NCI-H187 (cell line): ENCODE data around the gene SIRPB2.
A peak's percentile ranks its signal among the peaks of the same experiment; 100 is the strongest.

Experiments used
- DNase-seq, 2 experiments: peaks; one replicate each; lab custom pipeline; 2025; lab: John Stamatoyannopoulos, UW

The SIRPB2 gene

DNA sequence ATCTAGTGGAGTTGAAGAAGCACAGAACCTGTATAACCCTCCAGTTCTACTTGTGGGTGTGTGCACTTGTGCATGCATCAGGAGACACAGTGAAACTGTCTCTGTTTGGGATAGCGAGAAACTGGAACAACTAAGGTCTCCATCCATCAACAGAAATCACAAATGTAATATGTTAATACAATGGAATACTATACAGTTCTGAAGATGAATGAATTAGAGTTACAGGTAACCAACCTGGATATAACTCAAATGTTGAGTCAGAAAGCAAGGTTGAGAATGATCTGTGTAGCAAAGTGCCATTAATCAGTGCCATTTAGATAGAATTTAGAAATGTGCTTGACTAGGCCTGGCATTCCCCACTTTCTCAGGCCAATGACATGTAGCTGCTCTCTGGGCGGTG lies 20.0 kb downstream of the SIRPB2 start:
- DNase-seq = no peak

DNA sequence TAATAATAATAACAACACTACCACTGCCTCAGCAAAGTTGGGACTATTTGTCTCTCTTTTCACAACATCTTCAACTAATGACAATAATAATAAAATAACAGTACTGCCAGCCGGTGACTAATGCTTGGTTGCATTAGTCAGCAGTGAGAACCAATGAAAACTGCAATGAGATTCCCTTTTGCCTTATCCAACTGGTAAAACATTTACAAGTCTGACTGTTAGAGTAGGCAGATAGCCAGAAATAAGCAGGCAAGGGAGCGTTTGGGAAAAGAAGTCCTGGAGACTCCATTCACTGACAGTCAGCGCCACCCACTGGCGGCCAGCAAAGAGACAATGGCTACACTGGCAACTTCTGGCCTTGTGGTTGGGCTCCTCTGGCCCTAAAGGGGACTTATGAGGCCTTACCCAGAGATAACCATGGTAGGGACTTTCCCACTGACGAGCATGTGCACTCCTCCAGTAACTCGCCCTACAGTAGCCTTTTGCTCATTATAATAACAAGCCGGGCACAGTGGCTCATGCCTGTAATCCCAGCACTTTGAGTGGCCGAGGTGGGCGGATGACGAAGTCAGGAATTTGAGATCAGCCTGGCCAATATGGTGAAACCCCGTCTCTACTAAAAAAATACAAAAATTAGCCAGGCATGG lies 21.2 kb downstream of the SIRPB2 start:
- peak; percentile 23 to 40 for DNase-seq

DNA sequence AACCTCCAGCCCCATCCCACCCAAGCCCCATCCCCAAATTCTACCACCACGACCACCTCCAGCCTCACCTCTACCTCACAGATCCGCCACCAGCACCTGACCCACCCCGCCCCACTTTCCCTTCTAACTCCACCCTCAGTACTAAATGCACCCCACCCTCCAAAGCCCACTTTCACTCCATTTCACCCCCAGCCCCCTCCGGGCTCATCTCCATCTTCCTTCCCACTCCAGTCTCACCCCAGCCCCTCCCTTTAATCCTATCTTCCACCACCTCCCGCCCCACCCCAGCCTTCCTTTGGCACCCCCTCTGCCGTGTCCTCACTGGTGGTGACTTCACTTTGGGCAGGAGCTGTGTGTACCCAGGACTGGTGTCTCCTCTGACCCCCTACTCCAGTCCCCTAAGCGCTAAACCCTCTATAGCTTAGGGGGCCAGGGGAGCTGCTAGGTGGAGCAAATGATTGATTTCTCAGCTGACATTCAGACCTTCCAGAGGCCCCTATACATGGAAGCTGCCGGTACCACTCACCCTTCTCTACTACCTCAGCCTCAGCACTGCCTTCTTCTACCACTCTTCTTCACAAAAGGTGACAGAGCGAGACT lies 21.8 kb downstream of the SIRPB2 start:
- DNase-seq = no peak

DNA sequence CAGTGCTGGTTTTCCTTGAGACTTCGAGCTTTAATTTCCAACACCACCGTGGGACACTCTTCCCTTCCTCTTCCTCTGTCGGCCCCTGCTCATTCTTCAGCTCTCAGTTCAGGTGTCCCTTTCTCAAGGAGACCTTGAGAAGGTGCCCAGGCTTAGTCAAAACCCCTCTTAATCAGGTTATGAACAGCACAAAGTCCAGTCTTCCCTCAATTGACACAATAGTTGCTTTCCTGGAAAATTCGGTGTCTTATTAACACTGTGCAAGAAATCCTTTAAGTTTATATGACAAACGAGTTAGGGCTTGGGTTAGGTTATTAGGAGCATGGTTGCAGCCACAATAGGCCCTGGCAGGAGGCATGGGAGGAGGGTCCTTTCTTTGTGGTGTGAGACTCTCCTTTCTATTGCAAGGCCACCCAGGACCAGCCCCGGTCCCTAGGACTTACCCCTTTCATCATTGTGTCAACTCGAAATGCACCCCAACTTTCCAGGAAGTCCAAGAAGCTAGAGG lies 23.0 kb downstream of the SIRPB2 start:
- no peak for DNase-seq

- no peak for DNase-seq
Observed at GRCh38 chr20:1467355-1468116, 23.7 kb downstream of the SIRPB2 start.

DNA sequence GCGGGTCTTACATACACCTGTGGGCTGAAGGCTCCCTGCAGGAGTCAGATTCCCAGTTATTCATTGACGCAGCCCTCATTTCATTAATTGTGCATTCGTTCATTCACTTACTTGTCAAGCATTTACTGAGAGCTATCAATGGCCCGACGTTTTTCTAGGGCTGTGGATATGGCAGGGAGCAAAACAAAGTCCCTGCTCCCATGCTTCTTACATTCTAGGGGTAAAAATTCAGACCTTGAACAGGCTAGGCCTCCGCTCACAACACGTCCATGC lies 24.2 kb downstream of the SIRPB2 start:
- DNase-seq = no peak

DNA sequence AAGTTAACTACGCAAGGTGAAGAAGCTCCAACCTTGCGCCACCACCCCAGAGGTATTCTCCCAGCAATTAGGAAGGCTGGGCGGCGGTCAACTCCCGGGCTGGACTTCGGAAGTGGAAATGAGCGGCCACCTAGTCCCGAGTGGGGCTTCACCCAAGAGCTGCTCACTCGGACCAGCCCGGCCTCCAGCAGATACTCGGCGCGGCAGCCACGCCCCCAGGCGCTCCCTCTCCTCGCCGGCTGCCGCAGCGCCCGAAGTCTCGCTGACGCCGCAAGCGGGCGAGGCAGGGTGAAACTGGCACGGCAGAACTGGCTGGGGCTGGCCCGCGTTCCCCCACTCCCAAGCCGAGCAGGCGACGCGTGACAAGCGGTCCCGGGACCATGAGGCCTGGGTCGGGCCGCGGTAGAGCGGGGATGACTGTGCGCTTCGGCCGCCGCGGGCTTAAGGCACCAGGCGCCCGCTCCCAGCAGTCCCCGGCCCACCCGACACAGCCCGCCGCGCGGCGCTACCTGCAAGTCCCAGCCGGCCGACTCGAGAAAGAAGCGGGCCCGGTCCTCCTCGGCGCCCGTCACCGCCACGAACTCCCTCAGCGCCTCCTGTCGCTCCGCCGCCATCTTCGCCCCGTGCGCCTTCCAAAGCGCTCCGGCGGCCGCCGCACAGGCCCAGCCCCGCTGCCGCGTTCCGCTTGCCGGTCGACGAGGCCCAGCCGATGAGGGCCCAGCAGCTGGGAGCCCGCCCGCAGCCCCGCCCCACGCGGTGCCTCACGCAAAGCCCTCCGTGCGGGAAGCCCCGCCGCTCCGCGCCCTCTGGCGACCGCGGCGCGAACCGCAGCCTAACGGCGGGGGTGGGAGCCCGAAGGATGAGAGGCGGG lies 24.8 kb downstream of the SIRPB2 start, which contains the start of gene NSFL1C:
Gene NSFL1C, minus strand, starts transcription at position 639 of the 871 bp plus-strand sequence. Its CDS starts 25 bp downstream, at position 614.
- peak; percentile 91 to 95 for DNase-seq

DNA sequence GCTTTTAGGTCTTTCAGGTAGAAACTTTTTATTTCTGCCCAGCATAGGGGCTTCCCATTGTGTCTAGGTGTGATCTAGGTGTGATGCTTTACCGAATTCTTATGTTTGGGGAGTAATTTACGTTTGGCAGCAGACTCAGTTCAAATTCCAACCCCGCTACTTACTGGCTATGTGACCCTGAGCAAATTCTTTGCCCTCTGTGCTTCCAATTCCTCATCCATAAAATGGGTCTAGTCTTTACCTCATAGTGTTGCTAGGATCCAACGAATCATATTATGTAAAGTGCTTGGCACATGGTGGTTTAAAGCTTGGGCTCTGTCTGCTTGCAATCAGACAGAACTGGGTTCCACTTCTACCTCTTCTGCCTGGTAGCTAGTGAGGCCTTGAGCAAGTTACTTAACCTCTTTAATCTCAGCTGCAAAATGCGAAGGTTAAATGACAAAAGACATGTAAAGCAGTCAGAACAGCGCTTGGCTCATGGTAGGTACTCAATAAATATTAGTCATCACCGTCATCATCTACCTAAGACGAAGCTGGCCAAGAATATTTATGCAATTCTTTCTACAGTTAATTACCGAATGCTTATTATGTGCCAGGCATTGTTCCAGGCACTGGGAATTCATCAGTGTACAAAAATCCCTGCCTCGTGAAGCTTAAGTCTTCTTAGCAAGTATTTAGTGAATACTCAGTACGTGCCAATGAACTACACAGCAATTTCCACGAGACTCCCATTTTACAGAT lies 25.6 kb downstream of the SIRPB2 start:
- no peak for DNase-seq

DNA sequence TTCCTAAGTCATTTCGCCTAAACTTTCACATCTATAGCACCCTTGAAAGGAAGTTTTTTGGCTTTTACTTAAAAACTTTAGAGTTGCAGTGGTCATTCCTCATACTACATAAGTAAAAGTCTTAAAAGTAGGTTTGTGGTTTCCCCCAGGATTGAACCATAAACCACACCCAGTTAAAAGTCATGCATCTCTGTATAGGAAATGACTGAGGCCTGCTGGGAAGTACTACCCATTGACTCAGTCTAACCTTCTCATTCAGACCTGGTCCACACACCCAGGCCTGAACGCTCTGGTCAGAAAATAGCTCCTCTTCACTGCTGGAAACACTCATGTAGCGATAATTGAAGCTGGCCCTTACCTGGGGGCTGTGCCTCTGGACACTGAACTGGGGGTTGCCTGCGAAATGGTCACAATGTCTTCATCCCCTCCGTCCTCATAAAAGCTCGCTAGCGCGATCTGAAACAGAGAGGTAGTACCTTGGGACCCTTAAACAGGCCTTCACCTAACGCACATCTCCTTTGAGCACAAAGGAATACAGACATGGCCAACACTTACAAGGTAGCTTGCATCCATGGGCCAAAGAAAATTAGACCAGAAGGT lies 27.1 kb downstream of the SIRPB2 start:
- DNase-seq = no peak

DNA sequence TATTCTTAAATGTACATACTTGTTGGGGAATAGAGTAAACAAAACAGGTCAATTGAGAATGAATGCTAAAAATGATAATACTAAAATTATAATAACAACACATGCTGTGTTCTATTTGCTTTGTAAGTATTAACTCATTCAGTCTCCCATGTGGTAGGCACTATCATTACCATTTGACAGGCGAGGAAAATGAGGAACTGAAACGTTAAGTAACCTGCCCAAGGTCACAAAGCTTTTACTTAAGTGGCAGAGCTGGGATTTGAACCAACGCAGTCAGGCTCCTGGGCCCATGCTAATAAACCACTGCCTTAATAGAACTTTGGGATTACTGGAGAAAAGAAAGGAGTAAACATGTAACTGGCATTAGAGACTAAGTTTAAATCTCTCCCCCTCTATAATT lies 28.4 kb downstream of the SIRPB2 start:
- no peak for DNase-seq

DNA sequence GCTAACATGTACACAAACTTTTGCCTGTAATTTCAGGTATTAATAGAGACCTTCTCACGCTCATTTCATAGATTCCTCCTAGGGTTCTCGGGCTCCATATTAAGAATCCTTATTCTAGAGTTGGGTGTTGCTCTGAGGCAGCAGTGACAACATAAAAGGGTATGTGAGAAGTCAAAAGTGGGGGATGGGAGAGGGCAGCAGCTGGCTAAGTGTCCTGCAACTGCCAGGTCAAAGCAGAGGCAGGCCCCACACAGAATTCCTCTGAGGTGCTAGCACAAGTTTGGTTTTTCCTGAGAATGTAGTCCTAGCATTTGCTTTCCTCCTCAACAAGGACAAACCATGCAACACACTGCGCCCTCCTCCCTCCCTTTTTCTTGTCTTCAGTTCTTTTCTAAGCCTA lies 29.2 kb downstream of the SIRPB2 start:
- DNase-seq = no peak

DNA sequence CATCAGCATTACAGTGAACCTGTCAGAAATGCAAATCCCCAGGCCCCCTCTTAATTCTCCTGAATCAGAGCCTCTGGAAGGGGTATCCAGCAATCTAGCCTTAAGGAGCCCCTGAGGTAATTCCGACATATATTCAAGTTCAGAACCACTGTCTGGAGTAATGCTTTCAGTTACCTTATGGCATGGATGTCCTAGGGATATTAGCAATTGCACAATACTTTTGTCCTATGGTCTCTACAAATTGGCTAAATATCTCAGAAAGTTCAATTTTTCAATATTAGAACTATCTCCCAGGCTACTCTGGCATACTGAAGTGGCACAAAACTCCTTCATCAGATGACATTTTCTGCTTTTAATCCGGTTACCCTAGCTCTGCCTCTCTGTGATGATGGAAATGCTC lies 30.9 kb downstream of the SIRPB2 start:
- DNase-seq = no peak

DNA sequence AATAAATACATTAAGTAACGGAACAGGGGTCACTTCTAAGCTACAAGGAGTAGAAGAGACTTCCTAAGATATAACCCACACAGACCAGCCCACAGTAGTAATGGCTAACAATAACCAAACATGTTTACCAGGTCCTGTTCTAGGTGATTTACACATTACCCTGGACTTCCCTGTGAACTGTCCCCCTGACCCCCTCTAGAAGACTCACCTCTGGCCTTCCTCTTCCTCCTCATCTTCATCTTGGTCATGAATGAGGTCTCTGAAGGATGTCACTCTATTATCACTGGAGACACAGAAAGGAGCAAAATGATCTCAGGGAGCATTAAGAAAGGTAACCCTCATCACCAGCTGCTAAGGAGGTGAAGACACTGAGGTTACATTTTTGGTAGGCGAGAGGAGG lies 33.2 kb downstream of the SIRPB2 start:
- no peak for DNase-seq

GRCh38 chr20:1456300-1456699 lies 34.9 kb downstream of the SIRPB2 start:
- DNase-seq = no peak

GRCh38 chr20:1450926-1451491 lies 40.2 kb downstream of the SIRPB2 start:
- DNase-seq = no peak

- no peak for DNase-seq
Observed at GRCh38 chr20:1449370-1449769, 41.9 kb downstream of the SIRPB2 start.

DNA sequence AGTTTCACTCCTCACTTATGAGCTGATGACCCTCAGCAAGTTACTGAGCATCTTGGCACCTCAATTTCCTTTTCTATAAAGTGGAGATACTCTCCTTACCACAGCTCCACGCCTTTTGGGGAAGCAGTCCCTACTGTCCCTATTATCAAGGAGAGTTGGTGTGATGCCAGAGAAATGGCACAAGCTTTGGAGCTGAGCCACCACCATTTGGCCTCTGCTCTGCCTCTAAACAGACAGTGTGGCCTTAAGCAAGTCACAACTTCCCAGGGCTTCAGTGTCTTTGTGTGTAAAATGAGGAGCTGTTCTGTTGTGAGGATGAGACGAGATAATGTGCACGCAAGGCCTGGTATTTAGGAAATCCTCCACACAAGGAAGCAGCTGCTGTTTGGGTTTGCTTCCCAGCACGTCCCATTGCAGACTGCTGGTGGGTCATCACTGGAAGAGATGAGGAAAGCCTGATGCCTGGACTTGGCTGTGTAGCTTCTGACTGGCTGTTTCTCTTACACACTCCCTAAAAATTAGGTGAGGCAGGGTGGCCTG lies 43.1 kb downstream of the SIRPB2 start:
- DNase-seq = no peak

- DNase-seq = no peak
Observed at GRCh38 chr20:1446536-1446935, 44.7 kb downstream of the SIRPB2 start.

DNA sequence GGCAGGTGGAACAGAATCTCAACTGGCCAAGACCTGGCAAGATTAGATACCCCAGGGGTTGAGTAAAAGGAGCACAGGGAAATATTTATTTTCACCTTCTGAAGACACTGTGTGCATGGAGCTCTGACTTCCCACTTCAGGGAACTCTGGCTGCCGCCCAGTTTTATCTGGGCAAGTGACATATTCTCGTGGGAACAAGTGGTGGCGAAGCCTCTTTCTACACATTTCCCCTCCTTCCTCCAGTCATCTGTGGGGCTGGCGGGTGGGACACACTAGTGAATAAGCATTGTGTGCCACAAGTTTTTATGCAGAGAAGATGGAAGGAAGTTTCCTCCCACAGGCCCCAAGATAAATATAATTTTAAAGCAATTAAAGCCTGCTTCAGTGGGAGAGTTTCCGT lies 48.1 kb downstream of the SIRPB2 start:
- DNase-seq = no peak

DNA sequence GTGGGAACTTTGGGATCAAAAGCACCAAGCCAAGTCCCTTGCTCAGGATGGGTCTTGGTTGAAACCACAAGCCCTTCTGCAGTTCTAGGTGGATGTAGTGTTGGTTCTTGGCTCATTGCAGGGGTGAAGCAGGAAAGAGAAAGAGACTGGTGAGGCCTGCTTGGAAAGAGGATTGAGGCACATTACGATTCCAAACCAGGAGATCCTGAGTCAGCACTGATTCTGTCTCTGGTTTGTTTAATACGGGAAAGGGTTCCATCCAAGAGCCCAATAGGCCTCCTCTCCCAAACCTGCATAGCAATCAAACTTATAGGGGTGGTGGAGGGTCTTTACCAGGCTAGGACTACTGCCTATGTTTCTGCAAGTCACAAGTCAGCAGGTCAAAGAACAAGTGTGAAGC lies 48.9 kb downstream of the SIRPB2 start:
- no peak for DNase-seq

- no peak for DNase-seq
Observed at GRCh38 chr20:1441133-1441532, 50.1 kb downstream of the SIRPB2 start.
